HepG2 (cell line): ENCODE measurements around the gene CPSF7. TPM values are rescaled to one million over a fixed set of nuclear protein-coding genes. Genes with fewer than 3 reads are reported as not detected.

Experiments
- CEBPB ChIP-seq: IDR thresholded peaks from 2 replicates; pipeline ENCODE4 v1.6.1; 2011; ENCODE audit warnings: low read depth, low read length, improper control_type of control experiment, borderline replicate concordance
- FOSL2 ChIP-seq: sonication (generic); formaldehyde crosslinking; IDR thresholded peaks from 2 replicates; pipeline ENCODE4 v1.4.0; 2020; ENCODE audit warnings: missing genetic modification reagents
- FOXA3 ChIP-seq: IDR thresholded peaks from 2 replicates; pipeline ENCODE4 v1.6.1; 2016; ENCODE audit warnings: missing genetic modification reagents, missing compliant biosample characterization
- MYNN ChIP-seq: sonication (generic); formaldehyde crosslinking; IDR thresholded peaks from 2 replicates; pipeline ENCODE4 v1.4.0; 2020; ENCODE audit warnings: mild to moderate bottlenecking, low read depth, missing genetic modification reagents
- ZNF30 ChIP-seq: sonication (generic); formaldehyde crosslinking; IDR thresholded peaks from 2 replicates; pipeline ENCODE4 v1.5.0; 2020; ENCODE audit warnings: mild to moderate bottlenecking, missing genetic modification reagents
- ZNF629 ChIP-seq: sonication (generic); formaldehyde crosslinking; conservative IDR thresholded peaks from 2 replicates; pipeline ENCODE4 v1.5.0; 2020; ENCODE audit warnings: missing genetic modification reagents
- polyA plus RNA-seq, 8 experiments: library from polyadenylated mRNA; depleted of rRNA in 3 of 8; stranded (reverse) in 7 of 8; unstranded in 1 of 8; fragments of >200 nt; fragmentation: Illumina TruSeq in 4 of 8; extraction: Trizol in 4 of 8; gene quantifications; 2 replicates each; pipeline versions ENCODE4 v1.2.1 to v1.2.3, GENCODE V29; 2011 to 2016; ENCODE audit warnings: low read depth in 4 of 8, missing spikeins in 1 of 8, mixed read lengths in 1 of 8; ENCODE audit not compliant: insufficient read depth in 1 of 8
- total RNA-seq, 5 experiments: library from RNA; depleted of rRNA; stranded (reverse); fragments of >200 nt; fragmentation: Illumina TruSeq; extraction: Trizol; gene quantifications; 2 replicates each; pipeline ENCODE4 v1.2.3, GENCODE V29; 2016; ENCODE audit warnings: low read depth in 1 of 5
- TF ChIP-seq, protein P1 (sequence below): sonication (generic); formaldehyde crosslinking; IDR thresholded peaks from one replicate; pipeline ENCODE4 v1.5.1; 2020; ENCODE audit warnings: mild to moderate bottlenecking, missing genetic modification reagents; ENCODE audit errors: not compliant biosample characterization

The CPSF7 gene
- total and polyA plus RNA-seq, 2 of the 13 experiments (the other 11 are each of a cell fraction or from before 2014, with no cell fraction given) = 34.1 to 36.8 TPM

DNA sequence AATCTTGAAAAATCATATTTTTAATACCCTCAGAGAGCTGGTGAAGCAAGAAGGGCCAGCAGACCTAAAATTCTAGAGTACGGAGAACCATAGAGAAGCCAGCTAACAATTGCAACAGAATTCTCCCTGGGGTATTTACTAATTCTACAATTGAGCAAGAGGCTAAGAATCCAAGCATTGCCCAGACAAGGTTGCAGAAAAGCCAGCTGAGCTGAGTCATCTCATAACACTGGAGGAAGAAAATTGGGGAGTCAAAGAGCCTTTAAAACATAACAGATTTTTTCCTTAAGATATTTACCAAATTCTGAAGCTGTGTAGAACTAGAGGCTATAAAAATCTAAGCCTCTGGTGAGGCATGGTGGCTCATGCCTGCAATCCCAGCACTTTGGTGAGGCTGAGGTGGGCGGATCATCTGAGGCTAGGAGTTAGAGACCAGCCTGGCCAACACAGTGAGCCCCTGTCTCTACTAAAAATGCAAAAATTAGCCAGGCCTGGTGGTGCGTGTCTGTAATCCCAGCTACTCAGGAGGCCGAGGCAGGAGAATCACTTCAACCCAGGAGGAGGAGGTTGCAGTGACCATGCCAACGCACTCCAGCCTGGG, 51.0 kb downstream of the CPSF7 start (continued):
- TF ChIP-seq, protein P1, sequence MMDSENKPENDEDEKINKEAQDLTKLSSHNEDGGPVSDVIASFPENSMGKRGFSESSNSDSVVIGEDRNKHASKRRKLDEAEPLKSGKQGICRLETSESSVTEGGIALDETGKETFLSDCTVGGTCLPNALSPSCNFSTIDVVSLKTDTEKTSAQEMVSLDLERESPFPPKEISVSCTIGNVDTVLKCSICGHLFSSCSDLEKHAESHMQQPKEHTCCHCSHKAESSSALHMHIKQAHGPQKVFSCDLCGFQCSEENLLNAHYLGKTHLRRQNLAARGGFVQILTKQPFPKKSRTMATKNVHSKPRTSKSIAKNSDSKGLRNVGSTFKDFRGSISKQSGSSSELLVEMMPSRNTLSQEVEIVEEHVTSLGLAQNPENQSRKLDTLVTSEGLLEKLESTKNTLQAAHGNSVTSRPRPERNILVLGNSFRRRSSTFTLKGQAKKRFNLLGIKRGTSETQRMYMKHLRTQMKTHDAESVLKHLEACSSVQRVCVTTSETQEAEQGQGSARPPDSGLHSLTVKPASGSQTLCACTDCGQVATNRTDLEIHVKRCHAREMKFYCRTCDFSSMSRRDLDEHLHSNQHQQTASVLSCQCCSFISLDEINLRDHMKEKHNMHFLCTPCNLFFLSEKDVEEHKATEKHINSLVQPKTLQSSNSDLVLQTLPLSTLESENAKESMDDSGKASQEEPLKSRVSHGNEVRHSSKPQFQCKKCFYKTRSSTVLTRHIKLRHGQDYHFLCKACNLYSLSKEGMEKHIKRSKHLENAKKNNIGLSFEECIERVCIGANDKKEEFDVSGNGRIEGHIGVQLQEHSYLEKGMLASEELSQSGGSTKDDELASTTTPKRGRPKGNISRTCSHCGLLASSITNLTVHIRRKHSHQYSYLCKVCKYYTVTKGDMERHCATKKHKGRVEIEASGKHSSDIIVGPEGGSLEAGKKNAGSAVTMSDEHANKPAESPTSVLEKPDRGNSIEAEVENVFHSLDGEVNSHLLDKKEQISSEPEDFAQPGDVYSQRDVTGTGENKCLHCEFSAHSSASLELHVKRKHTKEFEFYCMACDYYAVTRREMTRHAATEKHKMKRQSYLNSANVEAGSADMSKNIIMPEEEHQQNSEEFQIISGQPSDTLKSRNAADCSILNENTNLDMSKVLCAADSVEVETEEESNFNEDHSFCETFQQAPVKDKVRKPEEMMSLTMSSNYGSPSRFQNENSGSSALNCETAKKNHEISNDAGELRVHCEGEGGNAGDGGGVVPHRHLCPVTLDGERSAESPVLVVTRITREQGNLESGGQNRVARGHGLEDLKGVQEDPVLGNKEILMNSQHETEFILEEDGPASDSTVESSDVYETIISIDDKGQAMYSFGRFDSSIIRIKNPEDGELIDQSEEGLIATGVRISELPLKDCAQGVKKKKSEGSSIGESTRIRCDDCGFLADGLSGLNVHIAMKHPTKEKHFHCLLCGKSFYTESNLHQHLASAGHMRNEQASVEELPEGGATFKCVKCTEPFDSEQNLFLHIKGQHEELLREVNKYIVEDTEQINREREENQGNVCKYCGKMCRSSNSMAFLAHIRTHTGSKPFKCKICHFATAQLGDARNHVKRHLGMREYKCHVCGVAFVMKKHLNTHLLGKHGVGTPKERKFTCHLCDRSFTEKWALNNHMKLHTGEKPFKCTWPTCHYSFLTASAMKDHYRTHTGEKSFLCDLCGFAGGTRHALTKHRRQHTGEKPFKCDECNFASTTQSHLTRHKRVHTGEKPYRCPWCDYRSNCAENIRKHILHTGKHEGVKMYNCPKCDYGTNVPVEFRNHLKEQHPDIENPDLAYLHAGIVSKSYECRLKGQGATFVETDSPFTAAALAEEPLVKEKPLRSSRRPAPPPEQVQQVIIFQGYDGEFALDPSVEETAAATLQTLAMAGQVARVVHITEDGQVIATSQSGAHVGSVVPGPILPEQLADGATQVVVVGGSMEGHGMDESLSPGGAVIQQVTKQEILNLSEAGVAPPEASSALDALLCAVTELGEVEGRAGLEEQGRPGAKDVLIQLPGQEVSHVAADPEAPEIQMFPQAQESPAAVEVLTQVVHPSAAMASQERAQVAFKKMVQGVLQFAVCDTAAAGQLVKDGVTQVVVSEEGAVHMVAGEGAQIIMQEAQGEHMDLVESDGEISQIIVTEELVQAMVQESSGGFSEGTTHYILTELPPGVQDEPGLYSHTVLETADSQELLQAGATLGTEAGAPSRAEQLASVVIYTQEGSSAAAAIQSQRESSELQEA (CRISPR knock-in tag) = no peak
- peak; percentile 40; the same call in 1 of the 2 replicates for TF ChIP-seq FOXA3 (CRISPR knock-in tag)
- TF ChIP-seq ZNF30 (CRISPR knock-in tag) = no peak
- TF ChIP-seq MYNN (CRISPR knock-in tag) = no peak
- TF ChIP-seq FOSL2 (CRISPR knock-in tag) = peak; percentile 78
- TF ChIP-seq CEBPB = peak; percentile 91
- TF ChIP-seq ZNF629 (CRISPR knock-in tag) = no peak
- TF ChIP-seq, all 625 proteins: peak for 8
